Keratinocyte (primary cell): ENCODE data around the gene MYO15B. TPM values are rescaled to one million over a fixed set of nuclear protein-coding genes. Genes with fewer than 3 reads are reported as not detected.

Source experiments
- DNase-seq: peaks from one replicate; pipeline ENCODE4 v3.0.0-alpha.2; 2011; ENCODE audit warnings: low read depth, missing footprints, low spot score
- FAIRE-seq: peaks from 2 replicates; lab custom pipeline; 2011; peaks lifted over from hg19 to GRCh38; lab: Jason Lieb, UNC
- H2AFZ ChIP-seq: 2 replicates; pipeline ENCODE4 v1.6.0; 2012; ENCODE audit warnings: low read length, control low read depth, inconsistent platforms; ENCODE audit not compliant: control insufficient read depth
- H3K27ac ChIP-seq: 2 replicates; pipeline ENCODE4 v1.5.1; 2011; ENCODE audit warnings: low read length; ENCODE audit not compliant: control insufficient read depth, insufficient read depth
- H3K27me3 ChIP-seq: 3 replicates; pipeline ENCODE4 v1.6.0; 2011; ENCODE audit warnings: low read length; ENCODE audit not compliant: control insufficient read depth, insufficient read depth; ENCODE audit errors: extremely low read depth
- H3K36me3 ChIP-seq, 2 experiments: 2 replicates in 1 of 2; 3 replicates in 1 of 2; pipeline ENCODE4 v1.5.1; 2011; ENCODE audit warnings: low read length in 2 of 2, mild to moderate bottlenecking in 1 of 2; ENCODE audit not compliant: control insufficient read depth in 2 of 2, insufficient read depth in 2 of 2; ENCODE audit errors: extremely low read depth in 1 of 2
- H3K4me1 ChIP-seq: 3 replicates; pipeline ENCODE4 v1.5.1; 2011; ENCODE audit warnings: low read length; ENCODE audit not compliant: control insufficient read depth, insufficient read depth; ENCODE audit errors: extremely low read depth
- H3K4me2 ChIP-seq: 3 replicates; pipeline ENCODE4 v1.6.0; 2011; ENCODE audit warnings: low read depth, low read length; ENCODE audit not compliant: control insufficient read depth, insufficient read depth; ENCODE audit errors: extremely low read depth
- H3K4me3 ChIP-seq, 3 experiments: fragments of 200-600 bp in 1 of 3; sonication (generic) in 1 of 3; 2 replicates in 2 of 3; 3 replicates in 1 of 3; pipeline ENCODE4 v1.5.1; 2011 to 2016; ENCODE audit warnings: low read length in 3 of 3, mild to moderate bottlenecking in 3 of 3, control low read depth in 2 of 3, inconsistent platforms in 1 of 3, low read depth in 1 of 3, mixed read lengths in 1 of 3, mixed run types in 1 of 3, moderate library complexity in 1 of 3; ENCODE audit not compliant: control insufficient read depth in 2 of 3, insufficient read depth in 2 of 3; ENCODE audit errors: extremely low read depth in 1 of 3
- H3K79me2 ChIP-seq: 2 replicates; pipeline ENCODE4 v1.6.0; 2012; ENCODE audit warnings: low read length; ENCODE audit not compliant: control insufficient read depth, insufficient read depth
- H3K9ac ChIP-seq: 3 replicates; pipeline ENCODE4 v1.6.0; 2011; ENCODE audit warnings: low read length; ENCODE audit not compliant: control insufficient read depth, insufficient read depth; ENCODE audit errors: extremely low read depth
- H3K9me1 ChIP-seq: 3 replicates; pipeline ENCODE4 v1.6.0; 2011; ENCODE audit warnings: low read length; ENCODE audit not compliant: control insufficient read depth, insufficient read depth; ENCODE audit errors: extremely low read depth
- H3K9me3 ChIP-seq: 2 replicates; pipeline ENCODE4 v1.5.1; 2012; ENCODE audit warnings: low read depth, low read length; ENCODE audit not compliant: control insufficient read depth
- H4K20me1 ChIP-seq: 3 replicates; pipeline ENCODE4 v1.6.0; 2011; ENCODE audit warnings: low read length; ENCODE audit not compliant: control insufficient read depth, insufficient read depth; ENCODE audit errors: extremely low read depth
- EZH2 ChIP-seq: IDR thresholded peaks from one replicate; pipeline ENCODE4 v1.6.1; 2012; ENCODE audit warnings: inconsistent platforms, mild to moderate bottlenecking, low read length, moderate library complexity
- dilution Hi-C: fragments of 300-500 bp; cut with MboI; formaldehyde crosslinking; loops from one replicate; pipeline ENCODE4 v1.7.0; 2020; ENCODE audit warnings: low sequenced_read_pairs; ENCODE audit not compliant: extremely low pct_ligation_motif_present
- polyA plus RNA-seq, 5 experiments: library from polyadenylated mRNA; depleted of rRNA in 3 of 5; stranded (reverse) in 3 of 5; stranded (forward) in 1 of 5; unstranded in 1 of 5; fragments of >200 nt; gene quantifications; 1 replicate in 1 of 5; 2 replicates in 3 of 5; 3 replicates in 1 of 5; pipeline versions ENCODE4 v1.2.1 to v1.2.3, GENCODE V29; 2011 to 2012; ENCODE audit warnings: missing spikeins in 2 of 5, low read depth in 1 of 5, low replicate concordance in 1 of 5
- TF ChIP-seq, protein P1 (sequence below), 3 experiments: IDR thresholded peaks in 1 of 3; conservative IDR thresholded peaks in 1 of 3; optimal IDR thresholded peaks in 1 of 3; 2 replicates in 2 of 3; 3 replicates in 1 of 3; pipeline versions ENCODE3 to v1.5.1; 2011; ENCODE audit warnings: low read length in 3 of 3, mild to moderate bottlenecking in 3 of 3, moderate library complexity in 2 of 3, control low read depth in 1 of 3, inconsistent platforms in 1 of 3; ENCODE audit not compliant: insufficient read depth in 2 of 3; ENCODE audit errors: extremely low read depth in 1 of 3

The MYO15B gene
- polyA plus RNA-seq, 1 donor (not counting 4 experiments of a cell fraction or from before 2014, with no cell fraction given) = 0.14 TPM

GRCh38 chr17:75629157-75629556, 41.6 kb downstream of the MYO15B start:
- Histone ChIP-seq H4K20me1 (peaks cover 3% of the 10 kb centered on the region), H3K4me2 (no peak overlapping the region), H3K9me1 (no peaks in the 10 kb centered on the region), H3K79me2 (no peaks in the 10 kb centered on the region), H2AFZ (no peak overlapping the region), H3K27ac (no peak overlapping the region), H3K9me3 (no peaks in the 10 kb centered on the region), H3K4me1 (peaks cover 13% of the 10 kb centered on the region), H3K36me3 (peaks cover 8 to 11% of the 10 kb centered on the region in 2 experiments), H3K27me3 (no peaks in the 10 kb centered on the region), H3K9ac (no peak overlapping the region), H3K4me3 (no peak overlapping the region)
- dilution Hi-C loops = no loop called here
- no peak for DNase-seq
- TF ChIP-seq EZH2 = no peak
- TF ChIP-seq, protein P1, sequence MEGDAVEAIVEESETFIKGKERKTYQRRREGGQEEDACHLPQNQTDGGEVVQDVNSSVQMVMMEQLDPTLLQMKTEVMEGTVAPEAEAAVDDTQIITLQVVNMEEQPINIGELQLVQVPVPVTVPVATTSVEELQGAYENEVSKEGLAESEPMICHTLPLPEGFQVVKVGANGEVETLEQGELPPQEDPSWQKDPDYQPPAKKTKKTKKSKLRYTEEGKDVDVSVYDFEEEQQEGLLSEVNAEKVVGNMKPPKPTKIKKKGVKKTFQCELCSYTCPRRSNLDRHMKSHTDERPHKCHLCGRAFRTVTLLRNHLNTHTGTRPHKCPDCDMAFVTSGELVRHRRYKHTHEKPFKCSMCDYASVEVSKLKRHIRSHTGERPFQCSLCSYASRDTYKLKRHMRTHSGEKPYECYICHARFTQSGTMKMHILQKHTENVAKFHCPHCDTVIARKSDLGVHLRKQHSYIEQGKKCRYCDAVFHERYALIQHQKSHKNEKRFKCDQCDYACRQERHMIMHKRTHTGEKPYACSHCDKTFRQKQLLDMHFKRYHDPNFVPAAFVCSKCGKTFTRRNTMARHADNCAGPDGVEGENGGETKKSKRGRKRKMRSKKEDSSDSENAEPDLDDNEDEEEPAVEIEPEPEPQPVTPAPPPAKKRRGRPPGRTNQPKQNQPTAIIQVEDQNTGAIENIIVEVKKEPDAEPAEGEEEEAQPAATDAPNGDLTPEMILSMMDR (optimal IDR thresholded peaks at IDR 0.05 in 1 of 3, IDR thresholded peaks at IDR 0.05 in 1 of 3, conservative IDR thresholded peaks at IDR 0.05 in 1 of 3; ENCODE audit: extremely low read depth in 1 of 3, insufficient read depth in 2 of 3, low read length in 3 of 3) = no peak
- no peak for FAIRE-seq

- no peak overlapping the region for H3K4me3 ChIP-seq
- H3K9me1 ChIP-seq = no peaks in the 10 kb centered on the region
- H3K4me2 ChIP-seq = no peak overlapping the region
- dilution Hi-C loops = no loop called here
- H3K9ac ChIP-seq = no peak overlapping the region
- H3K27ac ChIP-seq = no peak overlapping the region
- H3K27me3 ChIP-seq = no peaks in the 10 kb centered on the region
- TF ChIP-seq, protein P1 (optimal IDR thresholded peaks at IDR 0.05 in 1 of 3, IDR thresholded peaks at IDR 0.05 in 1 of 3, conservative IDR thresholded peaks at IDR 0.05 in 1 of 3; ENCODE audit: extremely low read depth in 1 of 3, insufficient read depth in 2 of 3, low read length in 3 of 3) = no peak
- TF ChIP-seq EZH2 = no peak
- DNase-seq = no peak
- no peaks in the 10 kb centered on the region for H3K79me2 ChIP-seq
- peaks cover 3% of the 10 kb centered on the region for H4K20me1 ChIP-seq
- peaks cover 15% of the 10 kb centered on the region for H3K4me1 ChIP-seq
- peaks cover 6 to 11% of the 10 kb centered on the region in 2 experiments for H3K36me3 ChIP-seq
- no peak for FAIRE-seq
- no peaks in the 10 kb centered on the region for H3K9me3 ChIP-seq
- no peak overlapping the region for H2AFZ ChIP-seq
Observed at GRCh38 chr17:75630071-75630917, 42.7 kb downstream of the MYO15B start.
